Measurements from ENCODE around the gene LMNTD2. TPM values are rescaled to one million over a fixed set of nuclear protein-coding genes. Genes with fewer than 3 reads are reported as not detected.

LMNTD2 gene
- total and polyA plus RNA-seq, 3 experiments from 2014 or later: 1.1 to 2.4 (median 1.2) TPM

DNA sequence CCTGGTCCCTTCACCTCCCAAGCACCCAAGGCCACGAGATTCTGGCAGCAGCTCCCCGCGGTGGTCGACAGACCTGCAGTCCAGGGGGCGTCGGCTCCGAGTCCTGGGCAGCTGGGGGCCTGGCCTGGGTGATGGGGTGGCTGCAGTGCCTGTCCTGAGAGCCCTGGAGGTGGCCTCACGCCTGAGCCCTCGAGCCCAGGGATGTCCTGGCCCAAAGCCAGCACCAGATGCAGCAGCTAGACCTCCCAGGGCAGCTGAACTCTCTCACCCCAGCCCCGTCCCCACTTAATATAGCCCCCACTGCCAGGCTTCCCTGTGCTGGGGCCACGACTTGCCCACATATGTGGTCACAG, 6.6 kb downstream of the LMNTD2 start:
- Histone ChIP-seq H3K9me3 (ENCODE audit: low read length) (no peaks in the 10 kb centered on the region), H3K27ac (ENCODE audit: low read depth, low read length) (no peak overlapping the region), H3K4me3 (ENCODE audit: low read length) (no peak overlapping the region), H3K4me1 (ENCODE audit: insufficient read depth, low read length) (peaks cover 10% of the 10 kb centered on the region), H3K27me3 (ENCODE audit: insufficient read depth, low read length, poor library complexity, severe bottlenecking) (no peaks in the 10 kb centered on the region), H3K36me3 (ENCODE audit: insufficient read depth, low read length) (no peaks in the 10 kb centered on the region)
- H3K4me1 Mint-ChIP-seq: peaks cover 0 to 10% (median 0%) of the 10 kb centered on the region in 3 donors
- H3K27ac Mint-ChIP-seq: no peak overlapping the region
- no peak for DNase-seq
- ChIA-PET POLR2A (interaction anchor here (0.5 to 1.8 kb wide), 3 partner anchors 167 to 203 kb away, joined by 3 to 13 read pairs (median 4); no protein-coding TSS in a partner anchor), CTCF (interaction anchor here (0.9 to 4.0 kb wide), 13 partner anchors 12 to 242 kb away, joined by 3 to 49 read pairs (median 3); partner anchors contain the start of gene TMEM80)
- H3K9me3 Mint-ChIP-seq: no peaks in the 10 kb centered on the region
- H3K36me3 Mint-ChIP-seq: no peaks in the 10 kb centered on the region
- H3K27me3 Mint-ChIP-seq: no peaks in the 10 kb centered on the region
- no peak overlapping the region for H3K4me3 Mint-ChIP-seq

DNA sequence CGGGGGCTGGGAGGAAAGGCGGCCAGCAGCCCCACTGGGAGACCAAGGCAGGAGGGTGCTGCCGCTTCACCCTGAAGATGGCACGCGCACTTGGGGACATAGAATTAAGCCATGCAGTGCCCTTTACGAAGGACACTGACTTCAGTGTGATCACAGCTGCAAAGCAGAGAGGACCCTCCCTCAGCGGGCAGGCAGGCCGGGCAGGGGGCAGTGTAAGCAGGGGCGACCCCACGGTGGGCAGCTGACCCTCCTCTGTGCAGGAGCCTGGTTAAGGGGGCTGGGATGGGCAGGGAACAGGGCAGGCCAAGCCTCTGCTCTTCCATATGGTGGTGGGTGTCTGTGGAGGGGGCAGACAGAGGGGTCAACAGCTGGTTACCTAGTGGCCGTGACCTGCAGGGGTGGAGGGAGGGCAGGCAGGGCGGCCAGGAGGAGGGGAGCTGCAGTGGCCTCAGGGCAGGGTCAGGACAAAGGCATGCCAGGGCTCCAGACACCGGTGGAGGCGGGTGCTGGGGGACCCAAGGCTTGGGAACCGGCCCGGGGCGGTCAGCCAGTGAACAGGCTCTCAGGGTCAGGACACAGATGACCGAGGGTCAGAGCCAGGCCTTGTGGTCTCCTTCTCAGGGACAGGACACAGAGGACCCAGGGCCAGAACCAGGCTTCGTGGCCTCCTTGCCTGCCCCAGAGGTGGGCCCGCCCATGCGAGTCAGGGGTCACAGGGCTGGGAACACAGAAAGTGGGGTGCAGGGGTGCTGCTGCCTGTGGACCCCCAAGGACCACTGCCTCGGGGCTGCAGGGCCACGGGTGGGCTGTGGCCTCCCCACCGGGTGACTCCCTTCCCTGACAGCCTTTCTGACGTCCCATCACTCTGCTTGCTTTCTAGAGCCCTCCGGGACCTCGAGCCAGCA, 7.2 kb downstream of the LMNTD2 start:
- no peaks in the 10 kb centered on the region for H3K27me3 ChIP-seq (ENCODE audit: insufficient read depth, low read length, poor library complexity, severe bottlenecking)
- ChIA-PET CTCF (interaction anchor here (3.5 to 4.0 kb wide), 2 partner anchors 12 to 170 kb away, joined by 17 to 49 read pairs; no protein-coding TSS in a partner anchor), POLR2A (interaction anchor here (0.5 to 1.0 kb wide), 3 partner anchors 14 to 173 kb away, joined by 3 to 4 read pairs (median 4); no protein-coding TSS in a partner anchor)
- peak overlapping the region in 1 of 8 donors; percentile 68 for H3K27ac Mint-ChIP-seq
- no peak overlapping the region for H3K27ac ChIP-seq (ENCODE audit: low read depth, low read length)
- no peak for DNase-seq
- peaks cover 0 to 10% (median 0%) of the 10 kb centered on the region in 3 donors for H3K4me1 Mint-ChIP-seq
- no peaks in the 10 kb centered on the region for H3K9me3 Mint-ChIP-seq
- peaks cover 10% of the 10 kb centered on the region for H3K4me1 ChIP-seq (ENCODE audit: insufficient read depth, low read length)
- H3K27me3 Mint-ChIP-seq: no peaks in the 10 kb centered on the region
- H3K4me3 Mint-ChIP-seq: peak overlapping the region in 2 of 7 donors; percentile 28 to 46
- peaks cover 0 to 1% (median 0%) of the 10 kb centered on the region in 3 donors for H3K36me3 Mint-ChIP-seq
- H3K4me3 ChIP-seq (ENCODE audit: low read length): no peak overlapping the region
- no peaks in the 10 kb centered on the region for H3K36me3 ChIP-seq (ENCODE audit: insufficient read depth, low read length)
- H3K9me3 ChIP-seq (ENCODE audit: low read length): no peaks in the 10 kb centered on the region

DNA sequence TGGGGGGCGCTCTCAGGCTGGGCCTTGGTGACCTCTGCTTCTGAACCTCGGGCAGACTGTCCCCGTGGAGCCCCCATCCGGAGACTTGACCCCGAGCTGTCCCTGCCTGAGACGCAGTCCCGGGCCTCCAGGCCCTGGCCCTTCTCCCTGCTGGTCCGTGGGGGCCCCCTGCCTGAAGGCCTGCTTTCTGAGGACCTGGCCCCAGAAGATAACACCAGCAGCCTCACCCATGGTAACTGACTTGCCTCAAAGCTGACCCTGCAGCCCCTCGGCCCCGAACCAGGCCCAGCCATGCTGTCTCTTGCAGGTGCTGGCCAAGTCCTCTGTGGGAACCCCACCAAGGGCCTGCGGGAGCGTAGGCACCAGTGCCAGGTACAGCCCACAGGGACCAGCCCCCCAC, 8.9 kb downstream of the LMNTD2 start:
- H3K36me3 ChIP-seq (ENCODE audit: insufficient read depth, low read length): no peaks in the 10 kb centered on the region
- Mint-ChIP-seq H3K36me3 (peaks cover 0 to 1% (median 0%) of the 10 kb centered on the region in 3 donors), H3K4me1 (peaks cover 0 to 3% (median 0%) of the 10 kb centered on the region in 3 donors), H3K27me3 (no peaks in the 10 kb centered on the region), H3K9me3 (no peaks in the 10 kb centered on the region), H3K4me3 (no peak overlapping the region), H3K27ac (no peak overlapping the region)
- H3K9me3 ChIP-seq (ENCODE audit: low read length): no peaks in the 10 kb centered on the region
- H3K27me3 ChIP-seq (ENCODE audit: insufficient read depth, low read length, poor library complexity, severe bottlenecking): no peaks in the 10 kb centered on the region
- ChIA-PET POLR2A (no interaction called here), CTCF (interaction anchor here (1.3 kb wide), 1 partner anchor 171 kb away, joined by 4 read pairs; no protein-coding TSS in a partner anchor)
- no peak overlapping the region for H3K27ac ChIP-seq (ENCODE audit: low read depth, low read length)
- DNase-seq: no peak
- no peak overlapping the region for H3K4me3 ChIP-seq (ENCODE audit: low read length)
- peaks cover 10% of the 10 kb centered on the region for H3K4me1 ChIP-seq (ENCODE audit: insufficient read depth, low read length)

DNA sequence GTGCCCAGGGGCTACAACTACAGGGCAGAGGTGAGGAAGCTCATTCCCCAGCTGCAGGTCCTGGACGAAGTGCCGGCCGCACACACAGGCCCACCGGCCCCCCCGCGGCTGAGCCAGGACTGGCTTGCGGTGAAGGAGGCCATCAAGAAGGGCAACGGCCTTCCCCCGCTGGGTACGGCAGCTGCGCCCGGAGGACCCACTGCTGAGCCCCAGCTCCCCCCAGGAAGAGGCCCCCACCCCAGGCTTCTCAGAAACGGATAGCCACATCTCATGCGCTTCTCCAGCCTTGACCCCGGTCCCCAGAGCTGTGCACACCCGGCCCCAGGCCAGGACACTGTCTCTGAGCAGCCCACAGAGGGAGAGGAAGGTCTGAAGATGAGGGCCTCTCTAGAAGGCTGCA, 9.4 kb downstream of the LMNTD2 start:
- CTCF ChIA-PET: interaction anchor here (0.7 to 1.3 kb wide), 2 partner anchors 32 to 172 kb away, joined by 3 to 4 read pairs; no protein-coding TSS in a partner anchor
- Histone ChIP-seq H3K27ac (ENCODE audit: low read depth, low read length) (no peak overlapping the region), H3K27me3 (ENCODE audit: insufficient read depth, low read length, poor library complexity, severe bottlenecking) (no peaks in the 10 kb centered on the region), H3K4me1 (ENCODE audit: insufficient read depth, low read length) (peaks cover 10% of the 10 kb centered on the region), H3K4me3 (ENCODE audit: low read length) (no peak overlapping the region), H3K9me3 (ENCODE audit: low read length) (no peaks in the 10 kb centered on the region), H3K36me3 (ENCODE audit: insufficient read depth, low read length) (no peaks in the 10 kb centered on the region)
- Mint-ChIP-seq H3K4me1 (no peaks in the 10 kb centered on the region), H3K9me3 (no peaks in the 10 kb centered on the region), H3K36me3 (peaks cover 0 to 1% (median 0%) of the 10 kb centered on the region in 3 donors), H3K27me3 (no peaks in the 10 kb centered on the region), H3K4me3 (no peak overlapping the region), H3K27ac (no peak overlapping the region)
- no peak for DNase-seq
- POLR2A ChIA-PET: no interaction called here

DNA sequence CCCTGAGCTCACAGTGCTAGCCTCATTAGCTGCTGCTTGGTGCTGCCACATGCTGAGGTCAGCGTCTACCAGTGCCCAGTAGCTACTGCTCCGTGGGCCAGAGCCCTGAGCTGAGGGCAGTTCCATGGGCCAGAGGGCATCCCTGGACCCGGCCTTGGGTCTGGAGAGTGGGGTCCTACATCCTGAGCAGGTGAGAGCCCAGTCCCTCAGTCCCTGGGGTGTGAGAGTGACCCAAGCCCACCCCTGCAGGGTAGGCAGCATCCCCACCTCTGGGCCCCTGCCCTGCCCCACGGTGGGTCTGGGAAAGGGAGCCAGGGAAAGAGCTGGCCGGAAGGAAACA, 9.8 kb downstream of the LMNTD2 start:
- Mint-ChIP-seq H3K4me3 (no peak overlapping the region), H3K9me3 (no peaks in the 10 kb centered on the region), H3K36me3 (peaks cover 0 to 1% (median 0%) of the 10 kb centered on the region in 3 donors), H3K4me1 (no peaks in the 10 kb centered on the region), H3K27me3 (no peaks in the 10 kb centered on the region), H3K27ac (no peak overlapping the region)
- Histone ChIP-seq H3K9me3 (ENCODE audit: low read length) (no peaks in the 10 kb centered on the region), H3K27ac (ENCODE audit: low read depth, low read length) (no peak overlapping the region), H3K27me3 (ENCODE audit: insufficient read depth, low read length, poor library complexity, severe bottlenecking) (no peaks in the 10 kb centered on the region), H3K4me1 (ENCODE audit: insufficient read depth, low read length) (peaks cover 10% of the 10 kb centered on the region), H3K36me3 (ENCODE audit: insufficient read depth, low read length) (no peaks in the 10 kb centered on the region), H3K4me3 (ENCODE audit: low read length) (no peak overlapping the region)
- ChIA-PET POLR2A (no interaction called here), CTCF (interaction anchor here (0.7 to 1.3 kb wide), 2 partner anchors 32 to 172 kb away, joined by 3 to 4 read pairs; no protein-coding TSS in a partner anchor)
- no peak for DNase-seq

DNA sequence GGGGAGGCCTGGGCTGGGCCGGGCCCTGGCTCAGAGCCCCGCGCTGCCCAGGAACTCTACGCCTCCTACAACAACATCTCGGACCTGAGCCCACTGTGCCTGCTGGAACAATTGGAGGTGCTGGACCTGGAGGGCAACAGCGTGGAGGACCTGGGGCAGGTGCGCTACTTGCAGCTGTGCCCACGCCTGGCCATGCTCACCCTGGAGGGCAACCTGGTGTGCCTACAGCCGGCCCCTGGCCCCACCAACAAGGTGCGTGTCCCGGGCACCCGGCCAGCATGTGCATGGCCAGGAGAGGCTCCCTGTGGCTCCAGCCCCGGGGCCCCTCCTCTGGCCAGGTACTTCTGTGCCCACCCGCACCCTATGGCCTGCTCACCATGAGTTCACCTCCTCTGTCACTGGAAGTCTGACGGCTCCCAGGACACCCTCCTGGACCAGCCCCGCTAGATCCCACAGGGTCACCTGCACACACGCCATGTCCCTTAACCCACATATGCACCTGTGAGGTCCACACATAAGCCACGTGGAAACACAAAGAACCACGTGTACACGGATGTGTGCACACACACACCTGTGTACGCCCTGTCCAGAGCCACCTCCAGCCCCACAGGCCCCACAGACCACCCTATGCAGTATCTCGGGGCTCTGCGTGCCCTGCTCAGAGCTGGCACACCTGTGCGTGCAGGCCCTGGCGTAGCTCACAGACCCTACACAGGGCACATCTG, 10.4 kb downstream of the LMNTD2 start:
- Mint-ChIP-seq H3K27ac (no peak overlapping the region), H3K9me3 (no peaks in the 10 kb centered on the region), H3K4me1 (no peaks in the 10 kb centered on the region), H3K4me3 (peak overlapping the region in 1 of 7 donors; percentile 10), H3K36me3 (peaks cover 0 to 1% (median 0%) of the 10 kb centered on the region in 3 donors), H3K27me3 (no peaks in the 10 kb centered on the region)
- Histone ChIP-seq H3K9me3 (ENCODE audit: low read length) (no peaks in the 10 kb centered on the region), H3K4me1 (ENCODE audit: insufficient read depth, low read length) (peaks cover 10% of the 10 kb centered on the region), H3K27me3 (ENCODE audit: insufficient read depth, low read length, poor library complexity, severe bottlenecking) (no peaks in the 10 kb centered on the region), H3K27ac (ENCODE audit: low read depth, low read length) (no peak overlapping the region), H3K36me3 (ENCODE audit: insufficient read depth, low read length) (no peaks in the 10 kb centered on the region), H3K4me3 (ENCODE audit: low read length) (no peak overlapping the region)
- no peak for DNase-seq
- ChIA-PET CTCF (interaction anchor here (0.7 to 1.3 kb wide), 2 partner anchors 31 to 172 kb away, joined by 3 to 4 read pairs; no protein-coding TSS in a partner anchor), POLR2A (no interaction called here)

DNA sequence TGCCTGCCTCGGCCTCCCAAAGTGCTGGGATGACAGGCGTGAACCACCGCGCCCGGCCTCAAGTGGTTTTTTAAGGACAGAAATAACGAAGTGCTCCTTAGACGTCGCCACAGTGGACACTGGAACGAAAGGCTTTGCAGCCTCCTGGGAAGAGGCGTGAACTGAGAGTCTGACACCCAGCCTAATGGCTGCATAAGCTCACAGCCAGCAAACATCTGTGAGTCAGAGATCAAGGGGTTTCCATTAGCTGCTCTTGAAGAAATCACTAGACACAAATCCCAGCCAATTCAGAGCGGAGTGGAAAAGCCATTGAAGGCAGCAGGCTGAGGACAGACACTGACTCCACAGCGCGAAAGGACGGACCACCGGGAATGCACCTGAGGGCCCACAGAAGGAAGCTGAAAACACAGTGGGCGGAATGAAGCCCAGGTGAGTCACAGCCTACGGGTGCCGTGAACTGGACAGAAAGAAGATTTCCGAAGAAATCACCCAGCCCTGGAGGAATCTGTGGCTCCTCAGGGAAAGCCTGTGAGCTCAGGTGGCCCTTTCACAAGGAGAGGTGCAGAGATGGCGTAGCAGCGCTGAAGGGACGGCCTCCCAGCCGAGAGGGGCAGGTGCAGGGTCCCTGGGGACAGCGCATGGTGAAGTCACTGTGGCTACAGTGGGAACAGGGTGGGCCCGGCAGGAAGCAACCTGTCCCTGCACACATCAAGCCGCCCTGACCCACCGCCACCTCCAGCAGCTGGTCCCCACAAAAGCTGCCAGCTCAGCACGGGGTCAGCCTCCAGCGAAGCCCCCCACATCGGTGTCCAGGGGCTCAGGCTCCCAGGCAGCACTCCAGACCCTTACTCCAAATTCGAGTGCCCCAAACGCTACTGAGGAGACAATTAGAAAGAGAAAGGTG, 11.6 kb downstream of the LMNTD2 start:
- Mint-ChIP-seq H3K4me3 (no peak overlapping the region), H3K27me3 (no peaks in the 10 kb centered on the region), H3K9me3 (no peaks in the 10 kb centered on the region), H3K36me3 (peaks cover 0 to 1% (median 0%) of the 10 kb centered on the region in 3 donors), H3K27ac (no peak overlapping the region), H3K4me1 (no peaks in the 10 kb centered on the region)
- peaks cover 3% of the 10 kb centered on the region for H3K4me1 ChIP-seq (ENCODE audit: insufficient read depth, low read length)
- ChIA-PET POLR2A (no interaction called here), CTCF (no interaction called here)
- H3K4me3 ChIP-seq (ENCODE audit: low read length): no peak overlapping the region
- H3K27ac ChIP-seq (ENCODE audit: low read depth, low read length): no peak overlapping the region
- peak in 1 of 5 donors; percentile 42 for DNase-seq
- no peaks in the 10 kb centered on the region for H3K27me3 ChIP-seq (ENCODE audit: insufficient read depth, low read length, poor library complexity, severe bottlenecking)
- no peaks in the 10 kb centered on the region for H3K36me3 ChIP-seq (ENCODE audit: insufficient read depth, low read length)
- no peaks in the 10 kb centered on the region for H3K9me3 ChIP-seq (ENCODE audit: low read length)
